SK-N-SH (cell line): ENCODE measurements around the gene SGSM2. TPM values are rescaled to one million over a fixed set of nuclear protein-coding genes. Genes with fewer than 3 reads are reported as not detected.

Experiments
- CTCF ChIA-PET: fragments of 300-600, 350-600 bp; formaldehyde crosslinking; extraction: SDS; loops from one replicate; lab custom pipeline; 2021; lab: Yijun Ruan, JAX
- POLR2A ChIA-PET: fragments of 350-600 bp; sonication (Branson Sonifier 250); formaldehyde crosslinking; extraction: SDS; loops from one replicate; lab custom pipeline; 2020; ENCODE audit warnings: antibody characterized with exemption, inconsistent platforms; lab: Yijun Ruan, JAX
- DNase-seq: peaks from one replicate; pipeline ENCODE4 v3.0.0; 2012
- H2AFZ ChIP-seq: fragments of 200-600 bp; sonication (generic); 2 replicates; pipeline ENCODE4 v1.8.1; 2016; ENCODE audit warnings: antibody characterized with exemption, mild to moderate bottlenecking, low read depth
- H3F3A ChIP-seq: fragments of 200-600 bp; sonication (generic); replicated peaks from 2 replicates; pipeline ENCODE3; 2016; ENCODE audit warnings: antibody characterized with exemption, mild to moderate bottlenecking; ENCODE audit not compliant: insufficient read depth
- H3K27ac ChIP-seq, 2 experiments: fragments of 200-500 bp in 1 of 2; fragments of 200-600 bp in 1 of 2; sonication (Bioruptor generic) in 1 of 2; sonication (generic), shearing (Covaris generic) in 1 of 2; 2 replicates each; pipeline versions ENCODE4 v1.5.1 to v1.6.1; 2014 to 2016; ENCODE audit warnings: low read depth in 2 of 2, inconsistent platforms in 1 of 2, low read length in 1 of 2, mild to moderate bottlenecking in 1 of 2, mixed read lengths in 1 of 2
- H3K27me3 ChIP-seq: fragments of 200-600 bp; sonication (generic), shearing (Covaris generic); 2 replicates; pipeline ENCODE4 v1.6.1; 2016; ENCODE audit warnings: mixed run types; ENCODE audit not compliant: insufficient read depth
- H3K36me3 ChIP-seq, 2 experiments: fragments of 200-500 bp in 1 of 2; fragments of 200-600 bp in 1 of 2; sonication (Bioruptor generic) in 1 of 2; sonication (generic) in 1 of 2; replicated peaks in 1 of 2; 2 replicates each; pipeline versions ENCODE3 to v1.5.1; 2014 to 2016; ENCODE audit warnings: low read length in 1 of 2, mild to moderate bottlenecking in 1 of 2; ENCODE audit not compliant: insufficient read depth in 2 of 2, control insufficient read depth in 1 of 2
- H3K4me1 ChIP-seq, 2 experiments: fragments of 200-500 bp in 1 of 2; fragments of 200-600 bp in 1 of 2; sonication (Bioruptor generic) in 1 of 2; sonication (generic), shearing (Covaris generic) in 1 of 2; 2 replicates each; pipeline versions ENCODE4 v1.5.1 to v1.6.1; 2014 to 2016; ENCODE audit warnings: low read depth in 1 of 2, low read length in 1 of 2, mixed run types in 1 of 2; ENCODE audit not compliant: insufficient read depth in 2 of 2, control insufficient read depth in 1 of 2
- H3K4me2 ChIP-seq: fragments of 200-600 bp; sonication (generic), shearing (Covaris generic); 2 replicates; pipeline ENCODE4 v1.6.1; 2017; ENCODE audit warnings: mixed run types
- H3K4me3 ChIP-seq, 2 experiments: fragments of 200-500 bp in 1 of 2; fragments of 200-600 bp in 1 of 2; sonication (Bioruptor generic) in 1 of 2; sonication (generic), shearing (Covaris generic) in 1 of 2; 2 replicates each; pipeline versions ENCODE4 v1.5.1 to v1.8.1; 2014 to 2016; ENCODE audit warnings: low read depth in 2 of 2, inconsistent platforms in 1 of 2, low read length in 1 of 2, mild to moderate bottlenecking in 1 of 2, mixed read lengths in 1 of 2, moderate library complexity in 1 of 2
- H3K79me2 ChIP-seq: fragments of 200-600 bp; sonication (generic); 2 replicates; pipeline ENCODE4 v1.8.1; 2017; ENCODE audit warnings: mild to moderate bottlenecking; ENCODE audit not compliant: insufficient read depth
- H3K9ac ChIP-seq: fragments of 200-600 bp; sonication (generic); 2 replicates; pipeline ENCODE4 v1.6.1; 2017; ENCODE audit warnings: mixed run types
- H3K9me2 ChIP-seq: fragments of 200-600 bp; sonication (generic); 2 replicates; pipeline ENCODE4 v1.6.1; 2017; ENCODE audit warnings: mixed run types
- H3K9me3 ChIP-seq: fragments of 200-600 bp; sonication (generic); 2 replicates; pipeline ENCODE4 v1.6.1; 2017; ENCODE audit warnings: mixed run types, mild to moderate bottlenecking, moderate library complexity
- H4K20me1 ChIP-seq: fragments of 200-600 bp; sonication (generic); 2 replicates; pipeline ENCODE4 v1.6.1; 2017; ENCODE audit warnings: mild to moderate bottlenecking, mixed run types; ENCODE audit not compliant: insufficient read depth
- FOSL2 ChIP-seq: IDR thresholded peaks from 2 replicates; pipeline ENCODE4 v1.4.0; 2012; ENCODE audit warnings: low read depth, mild to moderate bottlenecking, moderate library complexity, borderline replicate concordance
- FOXJ3 ChIP-seq: sonication (generic); formaldehyde crosslinking; IDR thresholded peaks from 2 replicates; pipeline ENCODE4 v1.5.1; 2020; ENCODE audit warnings: mild to moderate bottlenecking, missing genetic modification reagents
- FOXM1 ChIP-seq: IDR thresholded peaks from 2 replicates; pipeline ENCODE4 v1.4.0; 2012; ENCODE audit warnings: low read depth, mild to moderate bottlenecking
- GATA2 ChIP-seq: sonication (generic); formaldehyde crosslinking; IDR thresholded peaks from 2 replicates; pipeline ENCODE4 v1.5.0; 2020; ENCODE audit warnings: mild to moderate bottlenecking, missing genetic modification reagents
- MEF2A ChIP-seq: IDR thresholded peaks from 2 replicates; pipeline ENCODE4 v1.4.0; 2012; ENCODE audit warnings: low read depth, borderline replicate concordance
- MXI1 ChIP-seq: IDR thresholded peaks from 2 replicates; pipeline ENCODE4 v1.6.1; 2012; ENCODE audit warnings: mild to moderate bottlenecking, low read depth, low read length, improper control_type of control experiment
- RAD21 ChIP-seq: IDR thresholded peaks from 2 replicates; pipeline ENCODE4 v1.6.1; 2012; ENCODE audit warnings: mild to moderate bottlenecking, low read length
- RCOR1 ChIP-seq: fragments of 150-350 bp; IDR thresholded peaks from 2 replicates; pipeline ENCODE4 v1.6.1; 2017; ENCODE audit warnings: antibody characterized with exemption, low read length
- SIN3A ChIP-seq: IDR thresholded peaks from 2 replicates; pipeline ENCODE4 v1.6.1; 2012; ENCODE audit warnings: low read depth, mild to moderate bottlenecking, low read length, moderate library complexity, borderline replicate concordance
- SMC3 ChIP-seq: IDR thresholded peaks from 2 replicates; pipeline ENCODE4 v1.6.1; 2012; ENCODE audit warnings: low read depth, low read length, improper control_type of control experiment
- TCF12 ChIP-seq: IDR thresholded peaks from 2 replicates; pipeline ENCODE4 v1.4.0; 2012
- YY1 ChIP-seq: IDR thresholded peaks from 2 replicates; pipeline ENCODE4 v1.4.0; 2012; ENCODE audit warnings: low read depth, mild to moderate bottlenecking
- WGBS: methylation state at CpG from one replicate; pipeline ENCODE4 v1.1.6; 2017; ENCODE audit warnings: low lambda C conversion rate; 5-methylcytosine and 5-hydroxymethylcytosine counted together
- polyA plus RNA-seq, 3 experiments: library from polyadenylated mRNA; depleted of rRNA; stranded (reverse); fragments of >200 nt; gene quantifications; 2 replicates each; pipeline ENCODE4 v1.2.3, GENCODE V29; 2012
- TF ChIP-seq, protein P1 (sequence below): fragments of 200-600 bp; sonication (generic); IDR thresholded peaks from 2 replicates; pipeline ENCODE4 v1.6.1; 2017; ENCODE audit warnings: antibody characterized with exemption, mild to moderate bottlenecking, moderate library complexity
- TF ChIP-seq, protein P2 (sequence below): IDR thresholded peaks from 2 replicates; pipeline ENCODE4 v1.6.1; 2012; ENCODE audit warnings: mild to moderate bottlenecking, low read depth, low read length, moderate library complexity
- TF ChIP-seq, protein P3 (sequence below): IDR thresholded peaks from 2 replicates; pipeline ENCODE4 v1.4.0; 2012; ENCODE audit warnings: low read depth
- TF ChIP-seq, protein P4 (sequence below): fragments of 150-350 bp; IDR thresholded peaks from 2 replicates; pipeline ENCODE4 v1.6.1; 2016; ENCODE audit warnings: mild to moderate bottlenecking, low read depth, low read length

SGSM2 gene
- polyA plus RNA-seq, 1 of the 3 experiments (the other 2 are of a cell fraction), result 85.9 TPM

DNA sequence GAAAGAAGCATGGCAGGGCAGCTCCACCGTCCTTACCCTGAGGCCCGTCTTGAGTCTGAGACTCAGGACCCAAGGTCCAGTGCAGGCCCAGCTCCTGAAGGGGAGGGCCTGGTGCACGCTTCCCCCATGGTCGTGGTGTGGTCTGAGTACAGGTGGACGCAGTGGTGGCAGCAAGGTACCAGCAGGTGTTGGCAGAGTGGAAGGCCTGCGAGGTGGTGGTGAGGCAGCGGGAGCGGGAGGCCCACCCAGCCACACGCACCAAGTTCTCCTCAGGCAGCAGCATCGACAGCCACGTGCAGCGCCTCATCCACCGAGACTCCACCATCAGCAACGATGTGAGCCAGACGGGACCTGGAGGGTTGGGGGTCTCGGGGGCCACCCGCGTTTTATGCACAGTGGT, 35.9 kb downstream of the SGSM2 start:
- no peaks in the 10 kb centered on the region for H4K20me1 ChIP-seq
- CTCF ChIA-PET, result interaction anchor here (2.4 to 26.4 kb wide), 2 partner anchors 9 to 36 kb away, joined by 8 to 654 read pairs; partner anchors contain the start of gene MNT
- H2AFZ ChIP-seq, result no peak overlapping the region
- H3K27ac ChIP-seq, result no peak overlapping the region
- no peak overlapping the region for H3K4me2 ChIP-seq
- WGBS, result 98% methylated on average over 11 of the region's 18 CpGs
- no peak for TF ChIP-seq SIN3A
- no peak for TF ChIP-seq FOXM1
- TF ChIP-seq, protein P1, sequence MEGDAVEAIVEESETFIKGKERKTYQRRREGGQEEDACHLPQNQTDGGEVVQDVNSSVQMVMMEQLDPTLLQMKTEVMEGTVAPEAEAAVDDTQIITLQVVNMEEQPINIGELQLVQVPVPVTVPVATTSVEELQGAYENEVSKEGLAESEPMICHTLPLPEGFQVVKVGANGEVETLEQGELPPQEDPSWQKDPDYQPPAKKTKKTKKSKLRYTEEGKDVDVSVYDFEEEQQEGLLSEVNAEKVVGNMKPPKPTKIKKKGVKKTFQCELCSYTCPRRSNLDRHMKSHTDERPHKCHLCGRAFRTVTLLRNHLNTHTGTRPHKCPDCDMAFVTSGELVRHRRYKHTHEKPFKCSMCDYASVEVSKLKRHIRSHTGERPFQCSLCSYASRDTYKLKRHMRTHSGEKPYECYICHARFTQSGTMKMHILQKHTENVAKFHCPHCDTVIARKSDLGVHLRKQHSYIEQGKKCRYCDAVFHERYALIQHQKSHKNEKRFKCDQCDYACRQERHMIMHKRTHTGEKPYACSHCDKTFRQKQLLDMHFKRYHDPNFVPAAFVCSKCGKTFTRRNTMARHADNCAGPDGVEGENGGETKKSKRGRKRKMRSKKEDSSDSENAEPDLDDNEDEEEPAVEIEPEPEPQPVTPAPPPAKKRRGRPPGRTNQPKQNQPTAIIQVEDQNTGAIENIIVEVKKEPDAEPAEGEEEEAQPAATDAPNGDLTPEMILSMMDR, result no peak
- TF ChIP-seq, protein P2, sequence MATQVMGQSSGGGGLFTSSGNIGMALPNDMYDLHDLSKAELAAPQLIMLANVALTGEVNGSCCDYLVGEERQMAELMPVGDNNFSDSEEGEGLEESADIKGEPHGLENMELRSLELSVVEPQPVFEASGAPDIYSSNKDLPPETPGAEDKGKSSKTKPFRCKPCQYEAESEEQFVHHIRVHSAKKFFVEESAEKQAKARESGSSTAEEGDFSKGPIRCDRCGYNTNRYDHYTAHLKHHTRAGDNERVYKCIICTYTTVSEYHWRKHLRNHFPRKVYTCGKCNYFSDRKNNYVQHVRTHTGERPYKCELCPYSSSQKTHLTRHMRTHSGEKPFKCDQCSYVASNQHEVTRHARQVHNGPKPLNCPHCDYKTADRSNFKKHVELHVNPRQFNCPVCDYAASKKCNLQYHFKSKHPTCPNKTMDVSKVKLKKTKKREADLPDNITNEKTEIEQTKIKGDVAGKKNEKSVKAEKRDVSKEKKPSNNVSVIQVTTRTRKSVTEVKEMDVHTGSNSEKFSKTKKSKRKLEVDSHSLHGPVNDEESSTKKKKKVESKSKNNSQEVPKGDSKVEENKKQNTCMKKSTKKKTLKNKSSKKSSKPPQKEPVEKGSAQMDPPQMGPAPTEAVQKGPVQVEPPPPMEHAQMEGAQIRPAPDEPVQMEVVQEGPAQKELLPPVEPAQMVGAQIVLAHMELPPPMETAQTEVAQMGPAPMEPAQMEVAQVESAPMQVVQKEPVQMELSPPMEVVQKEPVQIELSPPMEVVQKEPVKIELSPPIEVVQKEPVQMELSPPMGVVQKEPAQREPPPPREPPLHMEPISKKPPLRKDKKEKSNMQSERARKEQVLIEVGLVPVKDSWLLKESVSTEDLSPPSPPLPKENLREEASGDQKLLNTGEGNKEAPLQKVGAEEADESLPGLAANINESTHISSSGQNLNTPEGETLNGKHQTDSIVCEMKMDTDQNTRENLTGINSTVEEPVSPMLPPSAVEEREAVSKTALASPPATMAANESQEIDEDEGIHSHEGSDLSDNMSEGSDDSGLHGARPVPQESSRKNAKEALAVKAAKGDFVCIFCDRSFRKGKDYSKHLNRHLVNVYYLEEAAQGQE, result no peak
- TF ChIP-seq RCOR1, result no peak
- no peak for TF ChIP-seq GATA2 (CRISPR knock-in tag)
- no peak for TF ChIP-seq TCF12
- no peak for TF ChIP-seq SMC3
- no peak for TF ChIP-seq FOXJ3 (CRISPR knock-in tag)
- no peak for TF ChIP-seq MXI1
- TF ChIP-seq RAD21, result no peak
- no peak for TF ChIP-seq YY1
- no peak for TF ChIP-seq FOSL2
- TF ChIP-seq MEF2A, result no peak
- TF ChIP-seq, protein P3, sequence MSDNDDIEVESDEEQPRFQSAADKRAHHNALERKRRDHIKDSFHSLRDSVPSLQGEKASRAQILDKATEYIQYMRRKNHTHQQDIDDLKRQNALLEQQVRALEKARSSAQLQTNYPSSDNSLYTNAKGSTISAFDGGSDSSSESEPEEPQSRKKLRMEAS, result no peak
- TF ChIP-seq, protein P4, sequence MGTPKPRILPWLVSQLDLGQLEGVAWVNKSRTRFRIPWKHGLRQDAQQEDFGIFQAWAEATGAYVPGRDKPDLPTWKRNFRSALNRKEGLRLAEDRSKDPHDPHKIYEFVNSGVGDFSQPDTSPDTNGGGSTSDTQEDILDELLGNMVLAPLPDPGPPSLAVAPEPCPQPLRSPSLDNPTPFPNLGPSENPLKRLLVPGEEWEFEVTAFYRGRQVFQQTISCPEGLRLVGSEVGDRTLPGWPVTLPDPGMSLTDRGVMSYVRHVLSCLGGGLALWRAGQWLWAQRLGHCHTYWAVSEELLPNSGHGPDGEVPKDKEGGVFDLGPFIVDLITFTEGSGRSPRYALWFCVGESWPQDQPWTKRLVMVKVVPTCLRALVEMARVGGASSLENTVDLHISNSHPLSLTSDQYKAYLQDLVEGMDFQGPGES, result no peak
- TF ChIP-seq, all 33 proteins: peak for 0
- POLR2A ChIA-PET, result no interaction called here
- H3K36me3 ChIP-seq, result peaks cover 3 to 69% of the 10 kb centered on the region in 2 experiments
- no peaks in the 10 kb centered on the region; a peak in 1 of 4 replicates for H3K4me1 ChIP-seq
- H3F3A ChIP-seq, result no peaks in the 10 kb centered on the region
- H3K9me3 ChIP-seq, result no peaks in the 10 kb centered on the region
- DNase-seq, result no peak
- no peaks in the 10 kb centered on the region for H3K9me2 ChIP-seq
- H3K9ac ChIP-seq, result no peak overlapping the region
- H3K79me2 ChIP-seq, result no peaks in the 10 kb centered on the region
- H3K4me3 ChIP-seq, result no peak overlapping the region
- H3K27me3 ChIP-seq, result no peaks in the 10 kb centered on the region
